Kidney capillary endothelial cell (primary cell): Measurements from ENCODE around the gene ADCY4.

Source experiments
- DNase-seq: peaks from one replicate; pipeline ENCODE4 v3.0.0-alpha.2; 2018; ENCODE audit warnings: low spot score

ADCY4 gene

DNA sequence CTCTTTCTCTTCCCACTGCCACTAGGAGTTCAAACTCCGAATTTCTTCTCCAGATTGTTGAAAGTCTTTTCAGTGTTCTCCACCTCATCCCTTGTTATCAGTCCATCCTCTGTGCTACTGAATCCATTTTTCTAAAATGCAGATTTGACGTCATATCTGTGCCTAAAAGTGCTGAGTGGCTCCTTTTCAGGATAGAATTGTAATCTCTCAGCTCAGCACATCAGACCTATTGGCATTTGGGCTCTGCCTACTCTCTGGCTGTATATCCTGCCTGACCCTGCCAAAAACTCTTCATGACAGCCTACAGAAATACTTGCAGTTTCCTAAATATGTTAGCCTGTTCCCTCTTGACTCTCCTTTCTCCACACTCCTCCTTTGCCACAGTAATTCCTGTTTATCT, 62.4 kb downstream of the ADCY4 start:
- DNase-seq, result no peak

DNA sequence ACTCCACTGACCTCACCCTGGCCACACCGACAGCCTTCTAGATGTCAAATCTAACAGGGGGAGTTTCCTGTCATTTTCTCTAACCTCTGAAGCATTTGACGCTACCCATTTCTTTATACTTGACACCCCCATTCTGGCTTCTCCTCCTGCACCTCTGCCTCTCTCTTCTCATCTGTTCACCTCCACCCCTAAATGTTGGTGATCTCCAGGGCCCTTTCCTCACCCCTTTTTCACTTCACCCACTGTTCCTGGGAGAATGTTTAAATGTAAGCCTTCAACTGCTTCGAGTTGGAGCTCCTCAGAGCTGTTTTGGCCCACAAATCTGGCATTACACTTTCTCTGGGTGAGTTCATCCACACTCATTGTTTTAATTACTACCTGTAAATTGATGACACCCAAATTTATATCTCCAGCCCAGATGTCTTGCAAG, 63.0 kb downstream of the ADCY4 start:
- no peak for DNase-seq

GRCh38 chr14:24271134-24271833, 63.6 kb downstream of the ADCY4 start, which contains the start of gene RABGGTA:
TSS of gene RABGGTA (minus strand) at chr14:24271597. CDS start at chr14:24271115, 482 bp downstream.
- peak; percentile 74 for DNase-seq

DNA sequence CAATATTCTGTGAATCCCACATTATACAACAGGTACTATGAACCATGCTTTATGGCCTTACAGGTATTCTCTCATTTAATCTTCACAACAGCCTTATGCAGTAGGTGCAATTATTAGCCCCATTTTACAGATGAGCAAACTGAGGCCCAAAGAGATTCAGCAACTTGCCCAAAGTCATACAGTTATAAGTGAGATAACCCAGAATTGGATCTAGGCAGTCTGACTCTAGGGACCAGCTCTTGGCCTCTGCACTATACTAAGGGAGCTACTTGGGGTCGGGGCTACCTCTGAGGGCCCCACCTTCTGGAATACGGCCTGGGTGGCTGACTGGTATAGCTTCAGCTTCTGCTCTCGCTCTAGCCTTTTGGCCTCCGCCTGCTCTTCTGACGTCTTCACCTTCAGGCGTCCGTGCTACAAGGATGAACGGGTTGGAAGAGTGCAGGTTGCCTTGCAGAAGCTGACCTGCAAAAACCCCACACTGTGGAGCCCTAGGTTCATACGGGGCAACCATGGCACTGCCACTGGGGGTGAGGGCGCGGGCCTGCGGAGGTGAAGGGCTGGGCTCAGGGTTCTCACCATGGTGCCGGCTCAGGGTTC, 64.2 kb downstream of the ADCY4 start:
- DNase-seq, result no peak

GRCh38 chr14:24269910-24270536, 64.8 kb downstream of the ADCY4 start:
- no peak for DNase-seq

GRCh38 chr14:24269368-24269767, 65.5 kb downstream of the ADCY4 start:
- DNase-seq, result no peak
